ENCODE results near the gene NXPH2.
A peak's percentile ranks its signal among the peaks of the same experiment; 100 is the strongest.
"Not testable (repeated sequence)": the region's sequence is repeated elsewhere in the genome, so short reads cannot be mapped to it uniquely, and the experiment has no call there.

NXPH2 gene

GRCh38 chr2:138707392-138708074 lies 72.7 kb downstream of the NXPH2 start:
- no peak for DNase-seq

GRCh38 chr2:138703242-138703641 lies 76.9 kb downstream of the NXPH2 start:
- no peak for DNase-seq

GRCh38 chr2:138700716-138701115 lies 79.5 kb downstream of the NXPH2 start:
- DNase-seq: no peak

GRCh38 chr2:138699421-138699820 lies 80.8 kb downstream of the NXPH2 start:
- no peak for DNase-seq

- no peak for DNase-seq
These were observed 81.8 kb downstream of the NXPH2 start for GRCh38 chr2:138698428-138698827.

- no peak for DNase-seq
These were observed 88.5 kb downstream of the NXPH2 start for GRCh38 chr2:138691667-138692066.

GRCh38 chr2:138689705-138690104 lies 90.5 kb downstream of the NXPH2 start:
- peak; percentile 74 for DNase-seq

GRCh38 chr2:138682163-138682562 lies 98.0 kb downstream of the NXPH2 start:
- no peak for DNase-seq

- DNase-seq: no peak
These were observed 103.0 kb downstream of the NXPH2 start for GRCh38 chr2:138677221-138677620.

GRCh38 chr2:138676619-138677021 lies 103.6 kb downstream of the NXPH2 start:
- DNase-seq: no peak

- no peak for DNase-seq
These were observed 108.6 kb downstream of the NXPH2 start for GRCh38 chr2:138671566-138671965.

GRCh38 chr2:138670734-138671133 lies 109.5 kb downstream of the NXPH2 start:
- DNase-seq: no peak

GRCh38 chr2:138665937-138666336 lies 114.3 kb downstream of the NXPH2 start:
- DNase-seq: no peak

- no peak for DNase-seq
These were observed 121.8 kb downstream of the NXPH2 start for GRCh38 chr2:138658187-138658894.

GRCh38 chr2:138654146-138654545 lies 126.0 kb downstream of the NXPH2 start:
- no peak for DNase-seq

- DNase-seq: no peak
These were observed 127.8 kb downstream of the NXPH2 start for GRCh38 chr2:138652378-138652777.

GRCh38 chr2:138649571-138649970 lies 130.6 kb downstream of the NXPH2 start:
- no peak for DNase-seq

GRCh38 chr2:138648606-138649005 lies 131.6 kb downstream of the NXPH2 start:
- DNase-seq: no peak

- not testable (repeated sequence) for DNase-seq
These were observed 135.4 kb downstream of the NXPH2 start for GRCh38 chr2:138644776-138645175.

- no peak for DNase-seq
These were observed 139.1 kb downstream of the NXPH2 start for GRCh38 chr2:138640921-138641676.

- no peak for DNase-seq
These were observed 142.5 kb downstream of the NXPH2 start for GRCh38 chr2:138637686-138638085.

- DNase-seq: no peak
These were observed 143.1 kb downstream of the NXPH2 start for GRCh38 chr2:138637061-138637460.

- no peak for DNase-seq
These were observed 147.1 kb downstream of the NXPH2 start for GRCh38 chr2:138633049-138633448.

GRCh38 chr2:138632066-138632620 lies 148.0 kb downstream of the NXPH2 start:
- no peak for DNase-seq

All from GDM1 (cell line).